Measurements from ENCODE around the gene EVC.

Gene EVC

DNA sequence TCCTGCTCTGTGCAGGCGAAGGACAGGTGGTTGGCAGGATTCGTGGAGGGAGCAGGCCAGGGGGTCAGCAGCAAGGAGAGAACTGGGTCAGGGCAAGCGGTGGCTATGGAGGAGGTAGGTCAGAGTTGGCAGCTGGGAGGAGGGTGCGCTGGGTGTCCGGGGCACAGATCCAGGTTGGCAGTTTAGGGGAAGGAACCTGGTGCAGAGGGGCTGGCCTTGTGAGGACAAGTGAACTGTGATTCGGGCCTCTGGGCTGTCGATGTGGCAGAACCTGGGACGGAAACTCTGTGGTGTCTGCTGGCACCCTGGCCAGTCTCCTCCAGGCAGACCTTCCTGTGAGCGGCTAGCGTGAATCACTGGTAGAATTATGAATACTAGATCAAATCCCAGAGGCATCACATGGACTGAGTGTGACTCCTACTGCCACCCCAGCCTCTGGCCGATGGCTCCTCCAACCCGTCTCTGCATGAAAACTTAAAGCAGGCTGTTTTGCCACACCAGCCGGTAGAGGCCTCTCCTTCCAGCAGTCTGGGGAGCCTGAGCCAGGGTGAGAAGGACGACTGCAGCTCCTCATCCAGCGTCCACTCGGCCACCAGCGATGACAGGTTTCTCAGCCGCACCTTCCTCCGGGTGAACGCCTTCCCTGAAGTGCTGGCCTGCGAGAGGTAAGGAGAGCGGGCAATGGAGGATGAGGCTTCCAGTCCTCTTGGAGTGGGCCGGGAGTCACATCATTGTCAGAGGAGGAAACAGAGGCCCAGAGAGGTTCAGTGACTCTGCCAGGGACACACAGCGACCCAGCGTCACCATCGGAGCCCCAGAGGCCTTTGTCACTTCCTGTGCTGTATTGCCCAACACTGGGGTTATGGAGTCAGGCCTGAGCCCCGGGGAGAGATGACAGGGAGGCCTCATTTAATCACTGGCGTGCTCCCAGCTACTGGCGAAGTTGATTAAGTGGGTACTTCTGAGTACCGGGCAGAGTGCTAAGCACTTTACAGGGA lies 20.3 kb downstream of the EVC start:
- no peak overlapping the region for H3K4me3 ChIP-seq (ENCODE audit: low read depth, low read length)
- TF ChIP-seq, protein P1, sequence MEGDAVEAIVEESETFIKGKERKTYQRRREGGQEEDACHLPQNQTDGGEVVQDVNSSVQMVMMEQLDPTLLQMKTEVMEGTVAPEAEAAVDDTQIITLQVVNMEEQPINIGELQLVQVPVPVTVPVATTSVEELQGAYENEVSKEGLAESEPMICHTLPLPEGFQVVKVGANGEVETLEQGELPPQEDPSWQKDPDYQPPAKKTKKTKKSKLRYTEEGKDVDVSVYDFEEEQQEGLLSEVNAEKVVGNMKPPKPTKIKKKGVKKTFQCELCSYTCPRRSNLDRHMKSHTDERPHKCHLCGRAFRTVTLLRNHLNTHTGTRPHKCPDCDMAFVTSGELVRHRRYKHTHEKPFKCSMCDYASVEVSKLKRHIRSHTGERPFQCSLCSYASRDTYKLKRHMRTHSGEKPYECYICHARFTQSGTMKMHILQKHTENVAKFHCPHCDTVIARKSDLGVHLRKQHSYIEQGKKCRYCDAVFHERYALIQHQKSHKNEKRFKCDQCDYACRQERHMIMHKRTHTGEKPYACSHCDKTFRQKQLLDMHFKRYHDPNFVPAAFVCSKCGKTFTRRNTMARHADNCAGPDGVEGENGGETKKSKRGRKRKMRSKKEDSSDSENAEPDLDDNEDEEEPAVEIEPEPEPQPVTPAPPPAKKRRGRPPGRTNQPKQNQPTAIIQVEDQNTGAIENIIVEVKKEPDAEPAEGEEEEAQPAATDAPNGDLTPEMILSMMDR (IDR thresholded peaks at IDR 0.05; ENCODE audit: borderline replicate concordance, insufficient read depth, low read depth, low read length) = no peak

DNA sequence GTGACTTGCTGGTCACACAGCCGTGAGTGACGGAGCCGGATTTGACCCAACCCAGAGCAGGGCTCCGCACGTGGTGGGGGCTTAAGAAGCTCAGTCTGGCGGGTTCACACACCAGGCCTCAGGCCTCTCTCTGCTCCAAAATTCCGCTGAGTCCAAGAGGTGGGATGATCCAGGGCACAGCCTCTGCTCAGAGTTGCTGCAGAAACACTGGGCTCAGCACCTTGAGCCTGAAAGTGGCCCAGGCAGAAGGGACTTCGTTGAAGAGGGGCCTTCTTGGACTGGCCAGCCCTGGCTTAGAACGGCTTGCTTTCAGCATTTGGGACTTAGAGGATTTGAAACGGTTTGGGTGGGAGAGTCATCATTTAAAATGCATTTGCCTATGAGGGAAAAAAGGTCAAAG lies 21.2 kb downstream of the EVC start:
- TF ChIP-seq, protein P1 (IDR thresholded peaks at IDR 0.05; ENCODE audit: borderline replicate concordance, insufficient read depth, low read depth, low read length) = no peak
- no peak overlapping the region for H3K4me3 ChIP-seq (ENCODE audit: low read depth, low read length)

DNA sequence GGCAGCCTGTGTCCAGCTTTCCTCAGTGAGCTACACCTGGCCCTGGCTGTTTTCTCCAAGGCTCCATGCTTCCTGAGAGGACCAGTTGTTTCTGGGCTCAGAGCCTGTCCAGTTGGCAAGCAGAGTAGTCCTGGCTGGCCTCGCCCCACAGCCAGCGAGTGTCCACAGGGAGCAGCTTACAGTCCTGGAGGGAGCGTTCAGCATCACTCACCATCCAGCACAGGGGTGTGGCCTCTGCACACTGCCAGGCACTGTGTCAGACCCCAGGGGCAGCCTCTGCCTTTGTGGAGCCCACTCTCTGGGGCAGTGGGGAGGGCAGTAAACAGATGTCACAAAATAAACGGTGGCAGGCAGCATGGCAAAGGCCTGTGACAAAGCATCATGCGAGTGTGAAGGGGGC lies 23.9 kb downstream of the EVC start:
- TF ChIP-seq, protein P1 (IDR thresholded peaks at IDR 0.05; ENCODE audit: borderline replicate concordance, insufficient read depth, low read depth, low read length) = no peak
- H3K4me3 ChIP-seq (ENCODE audit: low read depth, low read length) = no peak overlapping the region

DNA sequence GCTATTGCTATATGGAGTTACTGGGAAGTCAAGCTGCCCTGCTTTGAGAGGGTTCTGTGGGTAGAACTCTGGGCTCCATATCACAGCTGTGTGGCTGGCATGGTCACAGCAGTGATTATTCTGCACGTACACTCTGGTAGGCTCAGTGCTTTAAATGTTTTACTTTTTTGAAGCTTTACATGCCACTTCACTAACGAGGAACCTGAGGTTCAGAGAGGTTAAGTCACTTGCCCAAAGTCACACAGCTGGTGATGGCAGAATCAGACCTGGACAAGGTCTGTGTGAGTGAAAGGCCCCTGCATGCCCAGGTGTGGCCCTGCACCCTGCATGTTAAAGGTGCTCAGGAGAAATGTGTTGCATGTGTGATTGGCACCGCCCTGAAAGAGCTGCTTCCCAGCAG lies 24.5 kb downstream of the EVC start:
- TF ChIP-seq, protein P1 (IDR thresholded peaks at IDR 0.05; ENCODE audit: borderline replicate concordance, insufficient read depth, low read depth, low read length) = no peak
- H3K4me3 ChIP-seq (ENCODE audit: low read depth, low read length) = no peak overlapping the region

DNA sequence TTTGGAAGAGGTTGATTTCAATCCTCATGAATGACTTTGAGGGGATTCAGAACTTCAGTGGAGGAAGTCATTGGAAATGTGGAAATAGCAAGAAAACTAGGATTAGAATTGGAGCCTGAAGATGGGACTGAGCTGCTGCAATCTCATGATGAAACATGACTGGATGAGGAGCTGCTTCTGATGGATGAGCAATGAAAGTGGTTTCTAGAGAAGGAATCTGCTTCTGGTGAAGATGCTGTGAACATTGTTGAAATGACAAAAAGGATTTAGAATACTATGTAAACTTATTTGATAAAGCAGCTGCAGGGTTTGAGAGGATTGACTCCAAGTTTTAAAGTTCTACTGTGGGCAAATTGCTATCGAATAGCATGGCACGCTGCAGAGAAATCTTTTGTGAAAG lies 27.1 kb downstream of the EVC start:
- TF ChIP-seq, protein P1 (IDR thresholded peaks at IDR 0.05; ENCODE audit: borderline replicate concordance, insufficient read depth, low read depth, low read length) = no peak
- no peak overlapping the region for H3K4me3 ChIP-seq (ENCODE audit: low read depth, low read length)

DNA sequence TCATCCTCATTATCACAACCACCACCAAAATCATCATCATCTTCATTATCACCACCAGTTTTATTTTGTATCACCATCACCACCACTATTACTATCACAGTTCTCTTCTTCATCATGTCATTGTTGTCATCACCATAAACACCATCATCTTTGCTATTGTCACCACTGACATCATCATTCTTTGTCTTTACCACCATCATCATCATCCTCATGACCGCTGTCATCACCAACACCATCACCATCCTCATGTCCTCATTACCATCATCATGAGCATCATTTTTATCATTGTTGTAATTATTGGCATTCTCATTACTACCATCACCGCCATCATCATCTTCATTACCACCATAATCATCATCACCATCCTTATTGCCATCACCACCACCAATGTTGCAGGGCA lies 31.4 kb downstream of the EVC start:
- TF ChIP-seq, protein P1 (IDR thresholded peaks at IDR 0.05; ENCODE audit: borderline replicate concordance, insufficient read depth, low read depth, low read length) = no peak
- no peak overlapping the region for H3K4me3 ChIP-seq (ENCODE audit: low read depth, low read length)

DNA sequence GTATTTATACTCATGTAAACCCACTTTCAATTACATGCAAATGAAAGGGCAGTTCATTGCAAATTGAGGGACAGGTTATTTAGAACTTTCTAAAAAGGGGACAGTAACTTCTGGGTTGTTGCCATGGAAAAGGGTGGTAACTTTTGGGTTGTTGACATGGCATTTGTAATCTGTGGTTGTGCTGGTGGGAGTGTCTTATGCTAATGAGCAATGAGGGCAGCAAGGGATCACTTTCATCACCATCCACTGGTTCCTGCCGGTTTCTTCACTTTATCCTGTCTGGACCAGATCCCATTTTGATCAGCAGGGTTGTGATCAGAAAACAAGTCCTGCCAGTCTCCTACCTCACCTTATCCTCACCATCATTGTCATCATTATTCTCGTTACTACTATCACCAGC lies 32.0 kb downstream of the EVC start:
- H3K4me3 ChIP-seq (ENCODE audit: low read depth, low read length) = no peak overlapping the region

More for the DNA sequence above, 32.0 kb downstream of the EVC start:
- TF ChIP-seq, protein P1 (IDR thresholded peaks at IDR 0.05; ENCODE audit: borderline replicate concordance, insufficient read depth, low read depth, low read length) = no peak

Data from GM12875 (cell line).